ENCODE data around the gene SLC24A1.

SLC24A1 gene

GRCh38 chr15:65655026-65655425 is 33.3 kb downstream of the SLC24A1 start:
- Mint-ChIP-seq H3K27me3 (no peaks in the 10 kb centered on the region), H3K4me1 (no peaks in the 10 kb centered on the region), H3K4me3 (no peak overlapping the region), H3K36me3 (peaks cover 9% of the 10 kb centered on the region), H3K27ac (no peak overlapping the region), H3K9me3 (no peaks in the 10 kb centered on the region)

DNA sequence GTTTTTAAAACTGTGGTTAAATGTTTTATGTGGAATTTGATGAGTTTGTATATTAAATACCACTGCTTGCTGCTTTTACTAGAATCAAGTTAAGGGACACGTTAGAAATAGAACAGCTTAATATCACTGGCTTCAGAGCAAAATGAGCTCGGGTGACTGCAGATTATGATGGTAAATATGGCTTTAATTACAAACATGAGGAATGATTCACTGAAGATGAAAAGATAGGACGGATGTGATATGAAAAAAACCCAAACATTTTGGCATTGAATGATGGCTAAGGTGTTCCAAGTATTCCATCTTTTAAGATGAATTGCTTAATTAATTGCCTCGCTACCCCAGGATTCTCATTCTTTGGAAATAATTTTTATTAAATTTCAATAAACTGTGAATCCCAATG is 33.7 kb downstream of the SLC24A1 start:
- Mint-ChIP-seq H3K4me3 (no peak overlapping the region), H3K36me3 (peaks cover 9% of the 10 kb centered on the region), H3K27ac (peak overlapping the region; percentile 10), H3K9me3 (no peaks in the 10 kb centered on the region), H3K4me1 (no peaks in the 10 kb centered on the region), H3K27me3 (no peaks in the 10 kb centered on the region)

DNA sequence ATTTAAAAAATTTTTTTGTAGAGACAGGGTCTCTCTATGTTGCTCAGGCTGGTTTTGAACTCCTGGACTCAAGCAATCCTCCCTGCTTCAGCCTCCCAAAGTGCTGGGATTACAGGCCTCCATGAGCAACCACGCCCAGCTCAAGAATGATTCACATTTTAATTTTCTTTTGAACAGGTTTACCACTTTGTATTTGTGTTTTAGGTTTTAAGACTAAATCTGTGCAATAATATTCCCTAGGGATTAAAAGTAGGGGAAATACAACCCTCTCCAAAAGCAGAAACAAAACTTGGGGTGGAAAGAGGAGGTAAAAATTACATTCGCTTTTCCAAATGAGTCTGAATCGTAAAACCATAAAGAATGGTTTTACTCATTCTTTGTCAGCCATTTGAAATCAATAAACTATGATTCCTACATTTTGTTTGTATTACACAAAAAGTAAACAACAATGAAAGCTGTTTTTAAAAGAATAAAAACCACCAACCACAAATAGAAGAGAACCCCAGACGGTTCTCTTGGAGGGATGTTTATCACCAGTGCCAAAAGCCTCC is 37.8 kb downstream of the SLC24A1 start:
- no peak overlapping the region for H3K27ac Mint-ChIP-seq
- H3K27me3 Mint-ChIP-seq = no peaks in the 10 kb centered on the region
- no peaks in the 10 kb centered on the region for H3K4me1 Mint-ChIP-seq
- H3K4me3 Mint-ChIP-seq = no peak overlapping the region
- peaks cover 7% of the 10 kb centered on the region for H3K36me3 Mint-ChIP-seq
- H3K9me3 Mint-ChIP-seq = no peaks in the 10 kb centered on the region

GRCh38 chr15:65660927-65661326 is 39.2 kb downstream of the SLC24A1 start:
- Mint-ChIP-seq H3K27me3 (no peaks in the 10 kb centered on the region), H3K27ac (no peak overlapping the region), H3K36me3 (peaks cover 5% of the 10 kb centered on the region), H3K4me3 (no peak overlapping the region), H3K4me1 (no peaks in the 10 kb centered on the region), H3K9me3 (no peaks in the 10 kb centered on the region)

- no peak overlapping the region for H3K4me3 Mint-ChIP-seq
- no peaks in the 10 kb centered on the region for H3K4me1 Mint-ChIP-seq
- no peaks in the 10 kb centered on the region for H3K27me3 Mint-ChIP-seq
- no peak overlapping the region for H3K27ac Mint-ChIP-seq
- no peaks in the 10 kb centered on the region for H3K9me3 Mint-ChIP-seq
- peaks cover 7% of the 10 kb centered on the region for H3K36me3 Mint-ChIP-seq
Observed at GRCh38 chr15:65663521-65663920, 41.8 kb downstream of the SLC24A1 start.

- H3K4me1 Mint-ChIP-seq = no peaks in the 10 kb centered on the region
- H3K27me3 Mint-ChIP-seq = no peaks in the 10 kb centered on the region
- H3K4me3 Mint-ChIP-seq = no peak overlapping the region
- no peak overlapping the region for H3K27ac Mint-ChIP-seq
- H3K9me3 Mint-ChIP-seq = no peaks in the 10 kb centered on the region
- H3K36me3 Mint-ChIP-seq = peaks cover 5% of the 10 kb centered on the region
Observed at GRCh38 chr15:65666257-65666656, 44.5 kb downstream of the SLC24A1 start.

DNA sequence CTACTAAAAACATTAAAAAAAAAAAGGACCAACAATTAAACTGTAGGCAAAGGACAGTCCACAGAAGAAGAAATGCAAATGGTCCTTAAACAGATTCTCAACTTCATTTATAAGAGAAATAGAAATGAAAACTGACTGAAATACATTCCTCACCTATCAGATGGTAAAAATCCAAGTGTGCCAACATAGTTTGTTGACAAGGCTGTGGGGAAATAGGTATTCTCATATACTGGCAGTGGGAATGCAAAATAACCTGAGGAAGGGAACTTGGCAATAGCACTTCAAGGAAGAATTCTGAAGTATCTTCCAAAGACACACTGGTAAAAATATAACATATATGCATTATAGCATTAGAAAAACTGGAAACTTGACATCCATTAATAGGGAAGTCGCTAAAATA is 53.8 kb downstream of the SLC24A1 start:
- Mint-ChIP-seq H3K27me3 (no peaks in the 10 kb centered on the region), H3K27ac (peak overlapping the region; percentile 3), H3K4me1 (peaks cover 4% of the 10 kb centered on the region), H3K36me3 (no peaks in the 10 kb centered on the region), H3K9me3 (no peaks in the 10 kb centered on the region), H3K4me3 (no peak overlapping the region)

DNA sequence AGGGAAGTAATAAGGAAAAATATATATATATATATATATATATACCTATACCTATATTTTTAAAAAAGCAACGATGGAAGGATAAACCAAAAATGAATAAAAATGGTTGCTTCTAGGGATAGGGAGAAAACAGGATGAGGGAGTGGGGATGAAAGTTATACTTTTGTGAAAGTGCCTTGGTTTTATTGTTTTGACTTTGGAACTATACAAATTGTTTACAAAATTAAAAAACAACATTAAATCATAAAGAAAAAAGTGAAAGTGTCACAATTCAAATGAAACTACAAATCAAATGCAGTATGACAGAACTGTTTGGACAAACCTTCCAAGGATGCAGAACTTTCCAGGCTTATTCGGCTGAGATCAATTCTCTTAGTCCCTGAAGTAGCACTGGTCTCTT is 54.4 kb downstream of the SLC24A1 start:
- no peak overlapping the region for H3K27ac Mint-ChIP-seq
- no peaks in the 10 kb centered on the region for H3K27me3 Mint-ChIP-seq
- no peaks in the 10 kb centered on the region for H3K9me3 Mint-ChIP-seq
- H3K36me3 Mint-ChIP-seq = peaks cover 4% of the 10 kb centered on the region
- no peak overlapping the region for H3K4me3 Mint-ChIP-seq
- peaks cover 4% of the 10 kb centered on the region for H3K4me1 Mint-ChIP-seq

DNA sequence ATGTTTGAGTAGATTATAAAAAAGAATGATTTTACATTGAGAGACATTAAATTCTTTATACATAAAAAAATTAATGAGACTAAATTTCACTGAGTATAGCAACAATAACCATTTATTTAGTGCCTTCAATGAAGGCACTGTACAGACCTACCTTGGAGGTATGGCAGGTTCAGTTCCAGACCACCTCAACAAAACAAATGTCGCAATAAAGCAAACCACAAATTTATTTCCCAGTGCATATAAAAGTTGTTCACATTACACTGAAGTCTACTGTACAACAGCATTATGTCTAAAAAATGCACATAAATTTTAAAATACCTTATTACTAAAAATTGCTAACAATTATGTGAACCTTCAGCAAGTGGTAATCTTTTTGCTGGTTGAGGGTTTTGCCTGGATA is 58.8 kb downstream of the SLC24A1 start:
- Mint-ChIP-seq H3K36me3 (peaks cover 11% of the 10 kb centered on the region), H3K27ac (peak overlapping the region; percentile 18), H3K4me3 (no peak overlapping the region), H3K4me1 (peaks cover 8% of the 10 kb centered on the region), H3K27me3 (no peaks in the 10 kb centered on the region), H3K9me3 (no peaks in the 10 kb centered on the region)

DNA sequence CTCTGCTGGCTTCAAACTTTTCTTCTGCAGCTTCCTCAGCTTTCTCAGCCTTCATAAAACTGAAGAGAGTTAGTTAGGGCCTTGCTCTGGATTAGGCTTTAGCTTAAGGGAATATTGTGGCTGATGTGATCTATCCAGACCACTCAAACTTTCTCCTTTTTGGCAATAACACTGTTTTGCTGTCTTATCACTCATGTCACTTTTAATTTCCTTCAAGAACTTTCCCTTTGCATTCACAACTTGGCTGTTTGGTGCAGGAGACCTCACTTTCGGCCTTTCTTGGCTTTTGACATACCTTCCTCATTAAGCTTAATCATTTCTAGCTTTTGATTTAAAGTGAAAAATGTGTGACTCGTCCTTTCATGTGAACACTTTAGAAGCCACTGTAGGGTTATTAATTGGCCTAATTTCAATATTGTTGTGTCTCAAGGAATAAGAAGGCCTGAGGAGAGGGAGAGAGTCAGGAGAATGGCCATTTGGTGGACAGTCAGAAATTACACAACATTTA is 60.7 kb downstream of the SLC24A1 start:
- no peaks in the 10 kb centered on the region for H3K9me3 Mint-ChIP-seq
- H3K27ac Mint-ChIP-seq = no peak overlapping the region
- peaks cover 19% of the 10 kb centered on the region for H3K36me3 Mint-ChIP-seq
- no peak overlapping the region for H3K4me3 Mint-ChIP-seq
- no peaks in the 10 kb centered on the region for H3K27me3 Mint-ChIP-seq
- H3K4me1 Mint-ChIP-seq = peaks cover 8% of the 10 kb centered on the region

DNA sequence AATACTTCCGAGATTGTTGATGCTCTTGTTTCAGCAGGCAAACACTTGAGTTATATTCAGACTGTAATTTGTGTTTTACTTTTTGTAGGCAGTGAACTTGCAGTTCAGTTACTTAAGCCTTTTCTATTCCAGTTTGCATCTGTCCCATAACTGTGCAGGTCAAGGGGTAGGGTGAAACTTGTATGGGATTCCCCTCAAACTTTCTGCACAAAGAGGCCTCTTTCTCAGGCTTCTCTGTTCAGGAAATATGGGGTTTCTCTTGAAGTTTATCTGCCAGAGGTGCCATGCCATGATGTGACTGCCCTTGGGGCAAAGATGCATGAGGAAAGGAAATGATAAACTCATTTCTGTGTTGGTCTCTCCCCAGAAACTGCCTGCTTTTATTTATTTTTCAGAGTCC is 66.7 kb downstream of the SLC24A1 start:
- H3K4me3 Mint-ChIP-seq = no peak overlapping the region
- peaks cover 4% of the 10 kb centered on the region for H3K9me3 Mint-ChIP-seq
- peaks cover 50% of the 10 kb centered on the region for H3K36me3 Mint-ChIP-seq
- H3K27ac Mint-ChIP-seq = no peak overlapping the region
- no peaks in the 10 kb centered on the region for H3K27me3 Mint-ChIP-seq
- peaks cover under 1% of the 10 kb centered on the region for H3K4me1 Mint-ChIP-seq

- no peak overlapping the region for H3K4me3 Mint-ChIP-seq
- no peak overlapping the region for H3K27ac Mint-ChIP-seq
- peaks cover 4% of the 10 kb centered on the region for H3K9me3 Mint-ChIP-seq
- H3K4me1 Mint-ChIP-seq = no peaks in the 10 kb centered on the region
- H3K27me3 Mint-ChIP-seq = no peaks in the 10 kb centered on the region
- H3K36me3 Mint-ChIP-seq = peaks cover 48% of the 10 kb centered on the region
Observed at GRCh38 chr15:65690173-65690572, 68.4 kb downstream of the SLC24A1 start.

DNA sequence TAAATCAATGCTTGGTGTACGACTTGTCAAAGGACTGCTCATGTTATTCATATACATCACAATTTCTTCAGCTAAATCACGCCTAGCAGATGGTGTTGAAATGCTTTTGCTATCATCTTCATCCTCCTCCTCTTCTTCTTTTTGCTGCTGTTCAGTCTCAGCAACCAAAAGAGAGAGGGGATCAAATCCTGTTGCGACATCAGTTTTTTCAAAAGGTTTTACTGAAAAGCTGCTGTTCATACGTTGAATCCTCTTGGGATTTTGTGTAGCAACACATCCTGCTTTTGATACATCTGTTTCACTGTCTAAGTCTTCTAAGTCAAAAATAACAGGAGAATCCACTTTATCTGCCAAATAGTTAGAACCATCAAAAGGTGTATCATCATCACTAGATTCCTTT is 69.0 kb downstream of the SLC24A1 start:
- Mint-ChIP-seq H3K36me3 (peaks cover 48% of the 10 kb centered on the region), H3K4me1 (no peaks in the 10 kb centered on the region), H3K27ac (no peak overlapping the region), H3K27me3 (no peaks in the 10 kb centered on the region), H3K9me3 (peaks cover 4% of the 10 kb centered on the region), H3K4me3 (no peak overlapping the region)

DNA sequence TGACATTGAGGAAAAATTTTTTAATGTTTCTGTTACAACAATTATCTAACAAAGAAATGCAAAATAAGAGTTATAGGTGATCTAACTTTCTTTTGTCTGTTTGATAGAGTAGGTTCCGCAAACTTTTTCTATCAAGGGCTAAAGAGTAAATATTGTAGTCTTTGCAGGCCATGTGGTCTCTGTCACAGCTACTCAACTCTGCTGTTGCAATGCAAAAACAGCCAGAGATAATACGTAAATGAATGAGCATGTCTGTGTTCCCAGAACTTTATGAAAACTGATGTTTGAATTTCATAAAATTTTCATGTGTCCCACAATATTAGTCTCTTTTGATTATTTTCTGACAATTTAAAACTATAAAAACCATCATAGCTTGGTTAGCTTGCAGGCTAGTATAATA is 73.3 kb downstream of the SLC24A1 start:
- no peaks in the 10 kb centered on the region for H3K27me3 Mint-ChIP-seq
- no peaks in the 10 kb centered on the region for H3K4me1 Mint-ChIP-seq
- no peaks in the 10 kb centered on the region for H3K9me3 Mint-ChIP-seq
- H3K27ac Mint-ChIP-seq = no peak overlapping the region
- peaks cover 31% of the 10 kb centered on the region for H3K36me3 Mint-ChIP-seq
- no peak overlapping the region for H3K4me3 Mint-ChIP-seq
